HCT116 (cell line): Measurements from ENCODE around the gene TRIM62. TPM values are rescaled to one million over a fixed set of nuclear protein-coding genes. Genes with fewer than 3 reads are reported as not detected.

ENCODE experiments used
- ATAC-seq: fragments of 200-7000 bp; cut with Tn5 transposase; 2 replicates; pipeline ENCODE4 v1.9.1; 2020; ENCODE audit warnings: mild to moderate bottlenecking, moderate library complexity
- BruUV-seq: library from RNA; stranded (reverse); fragments of 400-500 nt; replicated peaks from 2 replicates; lab custom pipeline; 2021; lab: Mats Ljungman, UMichigan
- CTCF ChIA-PET: fragments of 300-600 bp; sonication (Branson Sonifier 250); formaldehyde crosslinking; loops from one replicate; lab custom pipeline; 2021; ENCODE audit warnings: antibody characterized with exemption; lab: Charles Lee
- POLR2A ChIA-PET: fragments of 300-600, 350-600 bp; sonication (Branson Sonifier 250); formaldehyde crosslinking; loops from one replicate; lab custom pipeline; 2021; ENCODE audit warnings: antibody characterized with exemption; lab: Charles Lee
- RAD21 ChIA-PET, 2 experiments: fragments of 300-600 bp; sonication (Branson Sonifier 250); formaldehyde crosslinking; loops; one replicate each; lab custom pipeline; 2023; ENCODE audit warnings: low total read pairs in 2 of 2; ENCODE audit not compliant: uncharacterized antibody in 2 of 2, unreplicated experiment in 2 of 2, low non-redundant PET in 1 of 2; lab: Charles Lee
- DNase-seq: peaks from one replicate; pipeline ENCODE4 v3.0.0-alpha.2; 2010; ENCODE audit warnings: low read depth, low spot score
- H2AFZ ChIP-seq: fragments of 200-600 bp; shearing (Covaris generic), sonication (generic); 2 replicates; pipeline ENCODE4 v1.6.1; 2017; ENCODE audit warnings: low read depth, mixed run types, mixed read lengths, antibody characterized with exemption, low read length; ENCODE audit not compliant: poor library complexity, severe bottlenecking
- H3K27ac ChIP-seq: 2 replicates; pipeline ENCODE4 v1.5.1; 2012; ENCODE audit warnings: low read depth, low read length
- H3K27me3 ChIP-seq: fragments of 200-600 bp; sonication (generic); 2 replicates; pipeline ENCODE4 v1.6.1; 2016; ENCODE audit warnings: mixed run types, low read length, mixed read lengths; ENCODE audit not compliant: insufficient read depth
- H3K36me3 ChIP-seq, 2 experiments: fragments of 200-500 bp in 1 of 2; fragments of 200-600 bp in 1 of 2; sonication (Bioruptor generic) in 1 of 2; sonication (generic) in 1 of 2; 2 replicates each; pipeline versions ENCODE4 v1.5.1 to v1.6.1; 2014 to 2016; ENCODE audit warnings: low read length in 2 of 2, inconsistent platforms in 1 of 2, mixed read lengths in 1 of 2, mixed run types in 1 of 2; ENCODE audit not compliant: insufficient read depth in 2 of 2, control insufficient read depth in 1 of 2
- H3K4me1 ChIP-seq, 2 experiments: fragments of 200-600 bp in 1 of 2; sonication (generic) in 1 of 2; 2 replicates each; pipeline versions ENCODE4 v1.5.1 to v1.6.1; 2012 to 2017; ENCODE audit warnings: low read length in 2 of 2, inconsistent platforms in 1 of 2, mild to moderate bottlenecking in 1 of 2, mixed read lengths in 1 of 2, mixed run types in 1 of 2, moderate library complexity in 1 of 2; ENCODE audit not compliant: insufficient read depth in 2 of 2, control insufficient read depth in 1 of 2
- H3K4me2 ChIP-seq: fragments of 200-600 bp; sonication (generic); 2 replicates; pipeline ENCODE4 v1.6.1; 2017; ENCODE audit warnings: mixed run types, low read length, mixed read lengths
- H3K4me3 ChIP-seq, 2 experiments: fragments of 200-600 bp in 1 of 2; sonication (generic) in 1 of 2; replicated peaks in 1 of 2; 2 replicates each; pipeline ENCODE4 v1.5.1; 2011 to 2016; ENCODE audit warnings: low read length in 2 of 2, control low read depth in 1 of 2, low read depth in 1 of 2, mild to moderate bottlenecking in 1 of 2, mixed read lengths in 1 of 2, mixed run types in 1 of 2
- H3K79me2 ChIP-seq: fragments of 200-600 bp; sonication (generic); 2 replicates; pipeline ENCODE4 v1.6.1; 2017; ENCODE audit warnings: mild to moderate bottlenecking, mixed run types, low read length, moderate library complexity, mixed read lengths; ENCODE audit not compliant: insufficient read depth
- H3K9ac ChIP-seq: fragments of 200-600 bp; sonication (generic); 2 replicates; pipeline ENCODE4 v1.6.1; 2016; ENCODE audit warnings: low read length, mixed read lengths
- H3K9me2 ChIP-seq: fragments of 200-600 bp; sonication (generic), shearing (Covaris generic); 2 replicates; pipeline ENCODE4 v1.6.1; 2017; ENCODE audit warnings: mixed run types, mild to moderate bottlenecking, moderate library complexity; ENCODE audit not compliant: insufficient read depth
- H3K9me3 ChIP-seq, 2 experiments: fragments of 200-500 bp in 1 of 2; fragments of 200-600 bp in 1 of 2; sonication (Bioruptor generic) in 1 of 2; sonication (generic) in 1 of 2; 2 replicates each; pipeline ENCODE4 v1.6.1; 2014 to 2017; ENCODE audit warnings: low read length in 2 of 2, mixed read lengths in 2 of 2, inconsistent platforms in 1 of 2, low read depth in 1 of 2, mild to moderate bottlenecking in 1 of 2, mixed run types in 1 of 2, moderate library complexity in 1 of 2; ENCODE audit not compliant: control insufficient read depth in 1 of 2, insufficient read depth in 1 of 2
- H4K20me1 ChIP-seq: fragments of 200-600 bp; sonication (generic), shearing (Covaris generic); 2 replicates; pipeline ENCODE4 v1.6.1; 2017; ENCODE audit warnings: mixed run types, mild to moderate bottlenecking, moderate library complexity; ENCODE audit not compliant: insufficient read depth
- ATF3 ChIP-seq: IDR thresholded peaks from 2 replicates; pipeline ENCODE4 v1.6.1; 2012
- CBX3 ChIP-seq: IDR thresholded peaks from 2 replicates; pipeline ENCODE4 v1.6.1; 2012; ENCODE audit warnings: low read depth
- EGR1 ChIP-seq: IDR thresholded peaks from 2 replicates; pipeline ENCODE4 v1.6.1; 2012; ENCODE audit warnings: low read depth
- ELF1 ChIP-seq: IDR thresholded peaks from 2 replicates; pipeline ENCODE4 v1.6.1; 2012; ENCODE audit warnings: low read depth, borderline replicate concordance
- EZH2phosphoT487 ChIP-seq: fragments of 200-600 bp; IDR thresholded peaks from 2 replicates; pipeline ENCODE4 v1.6.1; 2018; ENCODE audit warnings: antibody characterized with exemption, borderline replicate concordance
- FOSL1 ChIP-seq: IDR thresholded peaks from 2 replicates; pipeline ENCODE4 v1.6.1; 2012; ENCODE audit warnings: low read depth
- POLR2A ChIP-seq: IDR thresholded peaks from 2 replicates; pipeline ENCODE4 v1.7.0; 2011; ENCODE audit warnings: borderline replicate concordance; ENCODE audit not compliant: insufficient read depth, insufficient read length; ENCODE audit errors: extremely low read depth
- SIN3A ChIP-seq: IDR thresholded peaks from 2 replicates; pipeline ENCODE4 v1.6.1; 2012; ENCODE audit warnings: low read depth
- SRF ChIP-seq: IDR thresholded peaks from 2 replicates; pipeline ENCODE4 v1.6.1; 2012; ENCODE audit warnings: low read depth
- ZFX ChIP-seq: fragments of 450-650 bp; IDR thresholded peaks from 2 replicates; pipeline ENCODE4 v1.6.1; 2017
- ZNF274 ChIP-seq: fragments of 200-500 bp; sonication (Bioruptor generic); IDR thresholded peaks from 2 replicates; pipeline ENCODE4 v1.6.1; 2014; ENCODE audit warnings: mild to moderate bottlenecking, low read depth, low read length, inconsistent platforms
- intact Hi-C: fragments of 100-400 bp; cut with micrococcal nuclease; formaldehyde crosslinking; loops from 2 replicates; pipeline ENCODE4 v1.10.0; 2022
- total RNA-seq: library from RNA; stranded (reverse); gene quantifications from one replicate; pipeline ENCODE4 v1.2.1, GENCODE V29; 2021; ENCODE audit not compliant: unreplicated experiment

Gene TRIM62
- total RNA-seq, 1 experiment from 2014 or later: 6.5 TPM

- no TSS peak for BruUV-seq
- Histone ChIP-seq H3K4me1 (peaks cover 0 to 6% of the 10 kb centered on the region in 2 experiments; a peak in 1 of 4 replicates), H3K9me2 (no peaks in the 10 kb centered on the region), H3K4me2 (no peak overlapping the region), H3K79me2 (no peaks in the 10 kb centered on the region), H3K27me3 (no peaks in the 10 kb centered on the region), H3K27ac (no peak overlapping the region), H3K9me3 (no peaks in the 10 kb centered on the region), H3K9ac (no peak overlapping the region), H2AFZ (no peak overlapping the region), H3K4me3 (no peak overlapping the region), H3K36me3 (no peaks in the 10 kb centered on the region), H4K20me1 (no peaks in the 10 kb centered on the region)
- ATAC-seq (no peak), DNase-seq (no peak)
- intact Hi-C loops: no loop called here
- TF ChIP-seq ATF3 (no peak), EGR1 (no peak), EZH2phosphoT487 (no peak), ZNF274 (no peak), ELF1 (no peak), POLR2A (no peak), ZFX (no peak), SRF (no peak), CBX3 (no peak), SIN3A (no peak), FOSL1 (no peak)
- CTCF ChIA-PET: no interaction called here
- RAD21 ChIA-PET: no interaction called here
- POLR2A ChIA-PET: no interaction called here
Measured at GRCh38 chr1:33170351-33171274, 11.2 kb downstream of the TRIM62 start.
